H1 (cell line): ENCODE data around the gene SURF2.
"Not testable (repeated sequence)": the region's sequence is repeated elsewhere in the genome, so short reads cannot be mapped to it uniquely, and the experiment has no call there.

Experiments
- ASH2L ChIP-seq: fragments of 200-600, 300-600 bp; sonication (generic); IDR thresholded peaks from one replicate; pipeline ENCODE4 v1.7.1; 2017; ENCODE audit warnings: low read length
- BRCA1 ChIP-seq: IDR thresholded peaks from 2 replicates; pipeline ENCODE4 v1.6.1; 2012; ENCODE audit warnings: low read depth, low read length, improper control_type of control experiment
- CEBPB ChIP-seq: IDR thresholded peaks from 2 replicates; pipeline ENCODE4 v1.6.1; 2012; ENCODE audit warnings: low read depth, low read length
- CHD1 ChIP-seq: IDR thresholded peaks from 2 replicates; pipeline ENCODE4 v1.6.1; 2012; ENCODE audit warnings: low read depth, low read length, improper control_type of control experiment
- CHD2 ChIP-seq: IDR thresholded peaks from 2 replicates; pipeline ENCODE4 v1.6.1; 2012; ENCODE audit warnings: low read length, improper control_type of control experiment
- POLR2AphosphoS5 ChIP-seq: IDR thresholded peaks from 2 replicates; pipeline ENCODE4 v1.6.1; 2011; ENCODE audit warnings: low read depth, low read length
- SIX5 ChIP-seq: IDR thresholded peaks from 2 replicates; pipeline ENCODE4 v1.6.1; 2011; ENCODE audit warnings: mild to moderate bottlenecking, low read depth, low read length
- TF ChIP-seq, protein P1 (sequence below), 3 experiments: IDR thresholded peaks; 1 replicate in 2 of 3; 2 replicates in 1 of 3; pipeline versions ENCODE4 v1.5.1 to v1.6.1; 2011; ENCODE audit warnings: low read length in 3 of 3, mild to moderate bottlenecking in 3 of 3, inconsistent platforms in 2 of 3, low read depth in 1 of 3, moderate library complexity in 1 of 3; ENCODE audit not compliant: insufficient read depth in 1 of 3; ENCODE audit errors: control extremely low read depth in 1 of 3

- TF ChIP-seq, protein P1, sequence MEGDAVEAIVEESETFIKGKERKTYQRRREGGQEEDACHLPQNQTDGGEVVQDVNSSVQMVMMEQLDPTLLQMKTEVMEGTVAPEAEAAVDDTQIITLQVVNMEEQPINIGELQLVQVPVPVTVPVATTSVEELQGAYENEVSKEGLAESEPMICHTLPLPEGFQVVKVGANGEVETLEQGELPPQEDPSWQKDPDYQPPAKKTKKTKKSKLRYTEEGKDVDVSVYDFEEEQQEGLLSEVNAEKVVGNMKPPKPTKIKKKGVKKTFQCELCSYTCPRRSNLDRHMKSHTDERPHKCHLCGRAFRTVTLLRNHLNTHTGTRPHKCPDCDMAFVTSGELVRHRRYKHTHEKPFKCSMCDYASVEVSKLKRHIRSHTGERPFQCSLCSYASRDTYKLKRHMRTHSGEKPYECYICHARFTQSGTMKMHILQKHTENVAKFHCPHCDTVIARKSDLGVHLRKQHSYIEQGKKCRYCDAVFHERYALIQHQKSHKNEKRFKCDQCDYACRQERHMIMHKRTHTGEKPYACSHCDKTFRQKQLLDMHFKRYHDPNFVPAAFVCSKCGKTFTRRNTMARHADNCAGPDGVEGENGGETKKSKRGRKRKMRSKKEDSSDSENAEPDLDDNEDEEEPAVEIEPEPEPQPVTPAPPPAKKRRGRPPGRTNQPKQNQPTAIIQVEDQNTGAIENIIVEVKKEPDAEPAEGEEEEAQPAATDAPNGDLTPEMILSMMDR (IDR thresholded peaks at IDR 0.05; ENCODE audit: control extremely low read depth in 1 of 3, insufficient read depth in 1 of 3, low read depth in 1 of 3, low read length in 3 of 3), result not testable (repeated sequence)
- not testable (repeated sequence) for TF ChIP-seq POLR2AphosphoS5, CHD2, CHD1, ASH2L, BRCA1, SIX5, CEBPB
These were observed 36.0 kb downstream of the SURF2 start for GRCh38 chr9:133392308-133392707.
